Parathyroid adenoma (tissue), 2 donors: Measurements from ENCODE around the gene GLUL.

Source experiments
- H2AFZ ChIP-seq: fragments of 300-600 bp; sonication (generic); one replicate; pipeline ENCODE4 v1.7.0; 2017; ENCODE audit warnings: antibody characterized with exemption, mild to moderate bottlenecking
- H3K27ac ChIP-seq: fragments of 300-600 bp; sonication (generic); one replicate; pipeline ENCODE4 v1.7.0; 2017
- H3K27me3 ChIP-seq: fragments of 300-600 bp; sonication (generic); one replicate; pipeline ENCODE4 v1.7.0; 2017; ENCODE audit warnings: low read length; ENCODE audit not compliant: control insufficient read depth, insufficient read depth
- H3K36me3 ChIP-seq: fragments of 300-600 bp; sonication (generic); one replicate; pipeline ENCODE4 v1.7.0; 2017; ENCODE audit warnings: low read length; ENCODE audit not compliant: control insufficient read depth, insufficient read depth
- H3K4me1 ChIP-seq: fragments of 300-600 bp; sonication (generic); one replicate; pipeline ENCODE4 v1.7.0; 2017; ENCODE audit warnings: control low read depth
- H3K4me2 ChIP-seq: fragments of 300-600 bp; sonication (generic); one replicate; pipeline ENCODE4 v1.7.0; 2017; ENCODE audit warnings: low read length
- H3K4me3 ChIP-seq: fragments of 300-600 bp; sonication (generic); one replicate; pipeline ENCODE4 v1.7.0; 2017; ENCODE audit warnings: low read depth, low read length
- H3K79me2 ChIP-seq: fragments of 300-600 bp; sonication (generic); one replicate; pipeline ENCODE4 v1.7.0; 2017; ENCODE audit warnings: control low read depth
- H3K9ac ChIP-seq: fragments of 300-600 bp; sonication (generic); one replicate; pipeline ENCODE4 v1.7.0; 2017; ENCODE audit warnings: mild to moderate bottlenecking
- H3K9me3 ChIP-seq: fragments of 300-600 bp; sonication (generic); one replicate; pipeline ENCODE4 v1.7.0; 2017; ENCODE audit warnings: low read length; ENCODE audit not compliant: control insufficient read depth
- TF ChIP-seq, protein P1 (sequence below): fragments of 300-600 bp; sonication (generic); IDR thresholded peaks from one replicate; pipeline ENCODE4 v1.7.0; 2017; ENCODE audit warnings: antibody characterized with exemption, mild to moderate bottlenecking
- donor health status: primary hyperparathyroidism.

The GLUL gene

DNA sequence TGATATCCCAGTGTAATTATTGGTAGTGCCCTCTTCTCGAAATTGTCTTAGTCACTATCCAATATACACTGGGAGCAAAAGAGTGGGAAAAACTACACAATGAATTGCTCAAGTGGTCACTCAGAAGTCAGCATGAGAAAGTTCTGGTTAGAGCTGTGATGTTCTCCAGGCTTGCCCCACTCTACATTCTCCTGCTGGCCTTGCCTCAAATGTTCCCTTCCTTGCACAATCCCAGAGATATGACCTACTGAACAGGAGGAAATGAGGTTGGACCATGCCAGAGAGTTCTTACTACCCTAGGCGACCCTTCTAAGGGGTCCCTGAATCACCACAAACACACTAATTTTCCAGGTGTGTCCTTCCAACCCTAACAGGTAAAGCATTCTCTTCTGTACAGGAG lies 40.8 kb downstream of the GLUL start:
- H3K9ac ChIP-seq: no peak overlapping the region
- no peak overlapping the region for H3K4me3 ChIP-seq
- H2AFZ ChIP-seq: no peak overlapping the region
- H3K9me3 ChIP-seq: no peaks in the 10 kb centered on the region
- no peak overlapping the region for H3K27ac ChIP-seq
- no peak overlapping the region for H3K4me2 ChIP-seq
- no peaks in the 10 kb centered on the region for H3K36me3 ChIP-seq
- H3K27me3 ChIP-seq: no peaks in the 10 kb centered on the region
- H3K79me2 ChIP-seq: no peaks in the 10 kb centered on the region
- TF ChIP-seq, protein P1, sequence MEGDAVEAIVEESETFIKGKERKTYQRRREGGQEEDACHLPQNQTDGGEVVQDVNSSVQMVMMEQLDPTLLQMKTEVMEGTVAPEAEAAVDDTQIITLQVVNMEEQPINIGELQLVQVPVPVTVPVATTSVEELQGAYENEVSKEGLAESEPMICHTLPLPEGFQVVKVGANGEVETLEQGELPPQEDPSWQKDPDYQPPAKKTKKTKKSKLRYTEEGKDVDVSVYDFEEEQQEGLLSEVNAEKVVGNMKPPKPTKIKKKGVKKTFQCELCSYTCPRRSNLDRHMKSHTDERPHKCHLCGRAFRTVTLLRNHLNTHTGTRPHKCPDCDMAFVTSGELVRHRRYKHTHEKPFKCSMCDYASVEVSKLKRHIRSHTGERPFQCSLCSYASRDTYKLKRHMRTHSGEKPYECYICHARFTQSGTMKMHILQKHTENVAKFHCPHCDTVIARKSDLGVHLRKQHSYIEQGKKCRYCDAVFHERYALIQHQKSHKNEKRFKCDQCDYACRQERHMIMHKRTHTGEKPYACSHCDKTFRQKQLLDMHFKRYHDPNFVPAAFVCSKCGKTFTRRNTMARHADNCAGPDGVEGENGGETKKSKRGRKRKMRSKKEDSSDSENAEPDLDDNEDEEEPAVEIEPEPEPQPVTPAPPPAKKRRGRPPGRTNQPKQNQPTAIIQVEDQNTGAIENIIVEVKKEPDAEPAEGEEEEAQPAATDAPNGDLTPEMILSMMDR: no peak
- H3K4me1 ChIP-seq: no peaks in the 10 kb centered on the region

DNA sequence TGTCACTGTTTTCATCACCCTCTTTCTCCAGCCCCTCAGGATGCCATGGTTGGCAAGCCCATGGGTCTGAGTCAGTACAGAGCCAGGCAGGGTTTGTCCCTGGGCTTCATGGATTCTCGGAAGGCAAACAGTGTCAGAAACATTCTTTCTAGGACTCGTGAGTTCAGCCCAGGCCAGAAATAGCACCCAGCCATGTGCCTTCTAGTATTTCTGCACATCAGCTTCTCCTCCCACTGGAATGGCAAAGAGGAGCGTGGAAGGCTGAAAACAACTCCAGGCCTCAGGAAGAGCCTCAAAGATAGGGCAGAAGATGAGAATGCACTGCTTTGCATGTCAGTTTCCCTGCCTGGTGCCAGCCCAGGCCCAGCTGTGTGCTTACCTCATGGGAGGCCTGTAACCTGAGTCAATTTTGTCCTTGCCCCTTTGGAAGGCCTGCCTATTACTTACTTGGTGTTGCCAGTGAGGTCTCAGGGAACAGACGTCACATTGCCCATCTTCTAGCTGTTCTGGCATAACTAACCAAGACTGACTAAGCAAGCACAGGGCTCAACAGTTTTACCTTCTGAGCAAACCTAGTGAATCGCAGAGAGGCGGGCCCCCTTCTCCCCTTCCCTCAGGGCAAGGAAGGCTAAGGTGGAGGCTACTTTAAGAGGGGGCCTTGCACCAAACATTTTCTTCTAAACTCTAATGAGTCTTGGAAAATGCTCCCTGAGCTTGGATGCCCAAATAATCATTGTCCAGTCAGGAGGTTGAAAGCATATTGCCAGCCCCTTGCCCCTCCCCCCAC lies 42.4 kb downstream of the GLUL start:
- TF ChIP-seq, protein P1: no peak
- Histone ChIP-seq H3K4me1 (no peaks in the 10 kb centered on the region), H3K27ac (no peak overlapping the region)

DNA sequence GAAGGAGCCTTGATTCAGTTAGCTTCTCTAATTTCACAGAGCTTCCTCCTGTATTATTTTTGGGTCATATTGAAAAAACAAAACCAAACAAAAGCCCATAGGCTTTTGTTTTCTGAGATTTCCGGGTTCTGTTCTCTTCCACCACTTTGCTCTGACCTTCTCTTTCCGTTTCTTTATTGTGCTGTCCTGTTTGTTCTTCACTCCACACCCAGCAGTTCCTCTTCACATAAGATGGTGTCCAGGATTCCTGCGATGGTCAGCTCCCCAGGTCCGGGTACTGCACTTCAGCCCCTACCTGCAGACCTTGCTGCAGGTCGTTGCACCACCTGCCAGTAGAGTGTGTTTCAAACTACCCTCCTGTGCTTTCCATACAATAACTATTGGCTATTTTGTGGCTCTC lies 44.6 kb downstream of the GLUL start:
- Histone ChIP-seq H3K27ac (no peak overlapping the region), H2AFZ (no peak overlapping the region), H3K4me1 (no peaks in the 10 kb centered on the region), H3K79me2 (no peaks in the 10 kb centered on the region), H3K9ac (no peak overlapping the region), H3K4me3 (no peak overlapping the region), H3K27me3 (no peaks in the 10 kb centered on the region), H3K9me3 (no peaks in the 10 kb centered on the region), H3K4me2 (no peak overlapping the region), H3K36me3 (no peaks in the 10 kb centered on the region)
- TF ChIP-seq, protein P1: no peak

More for the DNA sequence above, 42.4 kb downstream of the GLUL start:
- H3K79me2 ChIP-seq: no peaks in the 10 kb centered on the region
- H3K9ac ChIP-seq: no peak overlapping the region
- no peak overlapping the region for H3K4me3 ChIP-seq
- H3K27me3 ChIP-seq: no peaks in the 10 kb centered on the region
- no peak overlapping the region for H3K4me2 ChIP-seq
- H3K36me3 ChIP-seq: no peaks in the 10 kb centered on the region
- H2AFZ ChIP-seq: no peak overlapping the region
- H3K9me3 ChIP-seq: no peaks in the 10 kb centered on the region

DNA sequence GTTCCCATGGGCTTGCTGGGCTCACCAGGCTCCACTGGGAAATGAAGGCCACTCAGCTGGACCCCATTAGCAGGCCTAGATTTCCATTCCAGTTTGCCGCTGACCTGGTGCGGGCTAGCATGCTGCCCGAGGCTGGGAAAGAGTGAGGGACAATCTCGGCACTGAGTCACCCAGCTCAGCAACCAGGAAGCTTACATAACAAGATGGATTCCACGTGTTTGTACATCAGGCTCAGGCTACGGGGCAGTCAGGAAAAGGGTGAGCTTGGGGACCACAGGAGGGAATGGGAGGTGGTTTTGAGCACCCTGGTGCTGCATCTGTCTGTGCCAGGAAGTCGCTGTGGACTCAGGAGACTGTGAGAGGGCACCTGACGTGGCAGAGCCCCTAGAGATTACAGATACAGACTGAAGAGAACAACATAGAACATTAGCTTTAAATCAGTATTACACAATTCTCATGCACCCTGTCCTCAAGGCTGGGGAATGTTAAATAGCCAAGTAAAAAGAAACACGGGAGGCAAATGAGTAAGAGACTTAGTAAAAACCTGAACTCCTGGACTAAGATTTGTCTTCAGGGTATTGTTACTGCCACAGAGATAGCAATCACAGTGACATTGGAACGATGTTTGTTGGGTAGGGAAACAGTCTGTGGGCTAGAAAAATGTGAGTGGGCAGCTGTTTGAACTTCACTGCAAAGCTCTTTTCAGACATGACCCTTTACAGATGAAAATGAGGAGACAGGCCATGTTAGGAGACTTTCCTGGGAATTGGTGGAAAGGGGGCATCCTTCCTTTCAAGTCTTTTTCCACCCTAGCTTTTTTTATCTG lies 51.1 kb downstream of the GLUL start:
- Histone ChIP-seq H3K9ac (no peak overlapping the region), H3K4me1 (no peaks in the 10 kb centered on the region), H3K9me3 (no peaks in the 10 kb centered on the region), H3K36me3 (no peaks in the 10 kb centered on the region), H3K79me2 (no peaks in the 10 kb centered on the region), H3K4me3 (no peak overlapping the region), H3K27me3 (no peaks in the 10 kb centered on the region), H3K27ac (no peak overlapping the region), H3K4me2 (no peak overlapping the region), H2AFZ (no peak overlapping the region)
- TF ChIP-seq, protein P1: no peak
